ENCODE measurements around the gene METTL25. TPM values are rescaled to one million over a fixed set of nuclear protein-coding genes. Genes with fewer than 3 reads are reported as not detected.

Gene METTL25
- total and polyA plus RNA-seq, 2 donors from 2014 or later, result 10.8 to 19.3 TPM

DNA sequence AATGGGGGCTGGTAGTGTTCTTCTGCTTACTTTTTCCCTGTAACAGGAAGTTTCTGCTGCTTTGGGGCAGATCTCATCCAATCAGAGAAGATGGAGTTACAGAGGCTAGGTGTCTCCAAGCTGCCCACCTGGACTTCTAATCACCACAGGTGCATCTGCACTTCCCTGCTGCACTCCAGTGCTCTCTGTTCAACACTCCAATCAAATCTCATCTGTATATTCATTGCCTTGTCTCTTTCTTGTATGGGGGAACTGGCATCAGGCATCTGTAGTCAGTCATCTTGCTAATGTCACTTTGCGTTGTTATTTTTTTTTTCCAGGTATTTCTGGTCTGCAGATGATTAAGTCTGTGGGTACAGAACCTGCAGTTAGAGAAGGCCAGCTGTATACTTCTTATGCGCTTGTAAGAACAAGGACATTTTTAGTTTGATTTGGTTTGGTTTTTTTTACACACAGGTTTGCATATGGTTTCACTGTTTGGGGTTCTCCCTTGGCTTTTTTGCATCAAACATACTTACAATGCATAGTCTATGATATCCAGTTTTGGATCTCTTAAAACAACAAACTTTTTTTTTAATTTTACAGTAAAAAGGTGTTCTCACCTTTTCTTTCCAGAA, 116.0 kb downstream of the METTL25 start:
- Histone ChIP-seq H3K27me3 (ENCODE audit: control insufficient read depth, insufficient read depth, low read length) (no peaks in the 10 kb centered on the region), H3K9ac (ENCODE audit: low read length in 3 of 3) (no peak overlapping the region), H3K4me3 (ENCODE audit: low read length in 3 of 3) (no peak overlapping the region), H3K9me3 (ENCODE audit: control insufficient read depth in 2 of 3, insufficient read depth in 1 of 3, low read length in 3 of 3) (no peaks in the 10 kb centered on the region), H3K36me3 (ENCODE audit: control insufficient read depth in 2 of 3, insufficient read depth in 3 of 3, low read length in 3 of 3) (peaks cover 0 to 3% (median 0%) of the 10 kb centered on the region in 3 donors), H3K27ac (ENCODE audit: low read depth in 2 of 2, low read length in 2 of 2) (no peak overlapping the region), H3K4me1 (ENCODE audit: control insufficient read depth in 2 of 3, insufficient read depth in 2 of 3, low read depth in 1 of 3, low read length in 3 of 3) (no peaks in the 10 kb centered on the region)
- TF ChIP-seq, protein P1, sequence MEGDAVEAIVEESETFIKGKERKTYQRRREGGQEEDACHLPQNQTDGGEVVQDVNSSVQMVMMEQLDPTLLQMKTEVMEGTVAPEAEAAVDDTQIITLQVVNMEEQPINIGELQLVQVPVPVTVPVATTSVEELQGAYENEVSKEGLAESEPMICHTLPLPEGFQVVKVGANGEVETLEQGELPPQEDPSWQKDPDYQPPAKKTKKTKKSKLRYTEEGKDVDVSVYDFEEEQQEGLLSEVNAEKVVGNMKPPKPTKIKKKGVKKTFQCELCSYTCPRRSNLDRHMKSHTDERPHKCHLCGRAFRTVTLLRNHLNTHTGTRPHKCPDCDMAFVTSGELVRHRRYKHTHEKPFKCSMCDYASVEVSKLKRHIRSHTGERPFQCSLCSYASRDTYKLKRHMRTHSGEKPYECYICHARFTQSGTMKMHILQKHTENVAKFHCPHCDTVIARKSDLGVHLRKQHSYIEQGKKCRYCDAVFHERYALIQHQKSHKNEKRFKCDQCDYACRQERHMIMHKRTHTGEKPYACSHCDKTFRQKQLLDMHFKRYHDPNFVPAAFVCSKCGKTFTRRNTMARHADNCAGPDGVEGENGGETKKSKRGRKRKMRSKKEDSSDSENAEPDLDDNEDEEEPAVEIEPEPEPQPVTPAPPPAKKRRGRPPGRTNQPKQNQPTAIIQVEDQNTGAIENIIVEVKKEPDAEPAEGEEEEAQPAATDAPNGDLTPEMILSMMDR (IDR thresholded peaks at IDR 0.05; ENCODE audit: borderline replicate concordance, extremely low read depth, insufficient read depth), result no peak
- DNase-seq (no peak), FAIRE-seq (no peak)
- intact Hi-C loops (cut with DNase I), result no loop called here

DNA sequence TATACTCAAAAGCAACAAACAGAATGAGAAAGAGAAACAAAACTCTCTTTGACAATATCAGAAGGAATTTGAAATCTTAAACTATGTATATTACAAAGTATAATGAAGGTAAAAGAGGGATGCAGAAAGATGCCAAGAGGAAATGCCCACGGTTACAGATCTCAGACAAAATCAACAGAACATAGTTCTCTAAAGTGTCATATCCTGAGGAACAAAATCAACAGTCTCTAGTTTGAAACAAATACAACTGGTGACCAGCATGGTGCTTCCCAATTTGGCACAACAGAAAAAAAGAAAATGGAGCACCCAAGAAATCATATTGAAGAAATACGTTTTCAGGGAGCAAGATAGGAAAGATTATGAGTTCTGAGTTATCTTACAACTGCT, 116.5 kb downstream of the METTL25 start:
- H3K27ac ChIP-seq (ENCODE audit: low read depth in 2 of 2, low read length in 2 of 2), result no peak overlapping the region
- H3K9me3 ChIP-seq (ENCODE audit: control insufficient read depth in 2 of 3, insufficient read depth in 1 of 3, low read length in 3 of 3), result no peaks in the 10 kb centered on the region
- H3K9ac ChIP-seq (ENCODE audit: low read length in 3 of 3), result no peak overlapping the region
- H3K36me3 ChIP-seq (ENCODE audit: control insufficient read depth in 2 of 3, insufficient read depth in 3 of 3, low read length in 3 of 3), result peaks cover 0 to under 1% (median 0%) of the 10 kb centered on the region in 3 donors
- no peaks in the 10 kb centered on the region for H3K4me1 ChIP-seq (ENCODE audit: control insufficient read depth in 2 of 3, insufficient read depth in 2 of 3, low read depth in 1 of 3, low read length in 3 of 3)
- H3K4me3 ChIP-seq (ENCODE audit: low read length in 3 of 3), result no peak overlapping the region
- DNase-seq, result no peak
- TF ChIP-seq, protein P1 (IDR thresholded peaks at IDR 0.05; ENCODE audit: borderline replicate concordance, extremely low read depth, insufficient read depth), result no peak
- no peak for FAIRE-seq
- no peaks in the 10 kb centered on the region for H3K27me3 ChIP-seq (ENCODE audit: control insufficient read depth, insufficient read depth, low read length)
- intact Hi-C loops (cut with DNase I), result no loop called here

DNA sequence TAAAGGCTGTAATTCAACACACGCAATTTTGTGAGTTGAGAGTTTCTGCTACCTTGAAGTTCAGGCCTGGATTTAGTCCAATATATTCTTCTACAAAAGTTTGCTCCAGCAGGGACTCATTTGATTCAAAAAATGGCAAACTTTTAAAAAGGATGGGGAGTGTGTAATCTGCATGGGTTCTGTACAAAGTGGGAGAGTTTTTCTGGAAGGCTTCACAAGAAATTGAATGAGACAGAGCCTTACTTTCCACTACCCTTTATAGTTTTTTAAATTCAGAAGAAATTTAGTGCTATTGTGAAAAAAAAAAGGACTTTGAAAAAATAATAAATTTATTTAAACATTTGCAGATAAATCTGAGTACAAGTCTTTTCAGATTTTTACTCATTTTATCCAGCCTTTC, 116.9 kb downstream of the METTL25 start:
- TF ChIP-seq, protein P1 (IDR thresholded peaks at IDR 0.05; ENCODE audit: borderline replicate concordance, extremely low read depth, insufficient read depth), result no peak
- intact Hi-C loops (cut with DNase I), result no loop called here
- FAIRE-seq (no peak), DNase-seq (no peak)
- no peak overlapping the region for H3K4me3 ChIP-seq (ENCODE audit: low read length in 3 of 3)
- no peak overlapping the region for H3K9ac ChIP-seq (ENCODE audit: low read length in 3 of 3)
- no peaks in the 10 kb centered on the region for H3K36me3 ChIP-seq (ENCODE audit: control insufficient read depth in 2 of 3, insufficient read depth in 3 of 3, low read length in 3 of 3)
- H3K9me3 ChIP-seq (ENCODE audit: control insufficient read depth in 2 of 3, insufficient read depth in 1 of 3, low read length in 3 of 3), result no peaks in the 10 kb centered on the region
- no peak overlapping the region for H3K27ac ChIP-seq (ENCODE audit: low read depth in 2 of 2, low read length in 2 of 2)
- H3K27me3 ChIP-seq (ENCODE audit: control insufficient read depth, insufficient read depth, low read length), result no peaks in the 10 kb centered on the region
- H3K4me1 ChIP-seq (ENCODE audit: control insufficient read depth in 2 of 3, insufficient read depth in 2 of 3, low read depth in 1 of 3, low read length in 3 of 3), result no peaks in the 10 kb centered on the region

DNA sequence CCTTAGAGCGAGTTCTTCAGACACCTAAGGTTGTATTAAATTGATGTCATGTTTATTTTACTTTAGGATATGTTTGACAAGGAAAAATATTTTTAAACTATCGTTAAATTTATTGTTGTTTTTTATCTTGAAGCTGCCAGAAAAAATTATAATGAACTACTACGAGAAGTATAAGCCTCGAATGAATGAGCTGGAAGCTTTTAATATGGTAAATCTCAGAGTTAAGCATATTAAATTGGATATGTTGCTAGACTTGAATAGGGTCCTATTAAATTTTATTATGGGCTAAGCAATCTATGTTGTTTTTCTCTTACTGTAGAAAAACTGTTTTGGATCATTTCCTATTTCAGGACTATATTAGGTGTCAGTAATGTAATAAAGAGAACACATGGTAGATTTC, 118.2 kb downstream of the METTL25 start:
- no peaks in the 10 kb centered on the region for H3K36me3 ChIP-seq (ENCODE audit: control insufficient read depth in 2 of 3, insufficient read depth in 3 of 3, low read length in 3 of 3)
- H3K4me1 ChIP-seq (ENCODE audit: control insufficient read depth in 2 of 3, insufficient read depth in 2 of 3, low read depth in 1 of 3, low read length in 3 of 3), result no peaks in the 10 kb centered on the region
- DNase-seq, result no peak
- no peak overlapping the region for H3K9ac ChIP-seq (ENCODE audit: low read length in 3 of 3)
- intact Hi-C loops (cut with DNase I), result no loop called here
- H3K9me3 ChIP-seq (ENCODE audit: control insufficient read depth in 2 of 3, insufficient read depth in 1 of 3, low read length in 3 of 3), result no peaks in the 10 kb centered on the region
- H3K27ac ChIP-seq (ENCODE audit: low read depth in 2 of 2, low read length in 2 of 2), result no peak overlapping the region
- H3K4me3 ChIP-seq (ENCODE audit: low read length in 3 of 3), result no peak overlapping the region
- no peak for FAIRE-seq
- TF ChIP-seq, protein P1 (IDR thresholded peaks at IDR 0.05; ENCODE audit: borderline replicate concordance, extremely low read depth, insufficient read depth), result no peak
- no peaks in the 10 kb centered on the region for H3K27me3 ChIP-seq (ENCODE audit: control insufficient read depth, insufficient read depth, low read length)

Measured in kidney (tissue), 14 donors.